NCI-H82 treated with DMSO at 0.1 percent for 48 hours (cell line): ENCODE results near the gene SH2D1A.

Experiments
- DNase-seq: peaks from one replicate; lab custom pipeline; 2025; ENCODE audit not compliant: unreplicated experiment; lab: John Stamatoyannopoulos, UW

Gene SH2D1A

GRCh38 chrX:124415115-124415800, 68.9 kb downstream of the SH2D1A start:
- no peak for DNase-seq

- DNase-seq = no peak
Measured at GRCh38 chrX:124421898-124422655, 75.7 kb downstream of the SH2D1A start.
